ENCODE data around the gene NUCKS1. TPM values are rescaled to one million over a fixed set of nuclear protein-coding genes. Genes with fewer than 3 reads are reported as not detected.

Gene NUCKS1
- total RNA-seq, 1 donor from 2014 or later: 152 TPM

- H3K27ac ChIP-seq (ENCODE audit: low read depth, low read length): no peak overlapping the region
- H3K4me1 ChIP-seq (ENCODE audit: control insufficient read depth in 3 of 3, insufficient read depth in 3 of 3, low read length in 3 of 3): no peaks in the 10 kb centered on the region
- no peaks in the 10 kb centered on the region for H3K27me3 ChIP-seq (ENCODE audit: control insufficient read depth in 3 of 3, insufficient read depth in 3 of 3, low read length in 3 of 3)
- H3K4me3 ChIP-seq (ENCODE audit: low read length in 3 of 3): no peak overlapping the region
- no peaks in the 10 kb centered on the region for H3K9me3 ChIP-seq (ENCODE audit: control insufficient read depth in 3 of 3, low read length in 3 of 3)
- no peak overlapping the region for H3K9ac ChIP-seq (ENCODE audit: low read depth in 1 of 3, low read length in 3 of 3)
- peaks cover 0 to 5% (median 0%) of the 10 kb centered on the region in 3 donors for H3K36me3 ChIP-seq (ENCODE audit: control insufficient read depth in 3 of 3, insufficient read depth in 3 of 3, low read length in 3 of 3)
These were observed 46.9 kb downstream of the NUCKS1 start for GRCh38 chr1:205703072-205703471.

- no peaks in the 10 kb centered on the region for H3K4me1 ChIP-seq (ENCODE audit: control insufficient read depth in 3 of 3, insufficient read depth in 3 of 3, low read length in 3 of 3)
- H3K9ac ChIP-seq (ENCODE audit: low read depth in 1 of 3, low read length in 3 of 3): no peak overlapping the region
- H3K9me3 ChIP-seq (ENCODE audit: control insufficient read depth in 3 of 3, low read length in 3 of 3): no peaks in the 10 kb centered on the region
- no peak overlapping the region for H3K4me3 ChIP-seq (ENCODE audit: low read length in 3 of 3)
- H3K36me3 ChIP-seq (ENCODE audit: control insufficient read depth in 3 of 3, insufficient read depth in 3 of 3, low read length in 3 of 3): peaks cover 0 to 5% (median 0%) of the 10 kb centered on the region in 3 donors
- H3K27ac ChIP-seq (ENCODE audit: low read depth, low read length): no peak overlapping the region
- H3K27me3 ChIP-seq (ENCODE audit: control insufficient read depth in 3 of 3, insufficient read depth in 3 of 3, low read length in 3 of 3): peaks cover 0 to 3% (median 0%) of the 10 kb centered on the region in 3 donors
These were observed 48.1 kb downstream of the NUCKS1 start for GRCh38 chr1:205701891-205702290.

GRCh38 chr1:205701420-205701819 is 48.6 kb downstream of the NUCKS1 start:
- H3K4me3 ChIP-seq (ENCODE audit: low read length in 3 of 3): no peak overlapping the region
- peaks cover 0 to 3% (median under 1%) of the 10 kb centered on the region in 3 donors for H3K27me3 ChIP-seq (ENCODE audit: control insufficient read depth in 3 of 3, insufficient read depth in 3 of 3, low read length in 3 of 3)
- H3K4me1 ChIP-seq (ENCODE audit: control insufficient read depth in 3 of 3, insufficient read depth in 3 of 3, low read length in 3 of 3): no peaks in the 10 kb centered on the region
- no peak overlapping the region for H3K27ac ChIP-seq (ENCODE audit: low read depth, low read length)
- H3K9ac ChIP-seq (ENCODE audit: low read depth in 1 of 3, low read length in 3 of 3): no peak overlapping the region
- H3K9me3 ChIP-seq (ENCODE audit: control insufficient read depth in 3 of 3, low read length in 3 of 3): no peaks in the 10 kb centered on the region
- H3K36me3 ChIP-seq (ENCODE audit: control insufficient read depth in 3 of 3, insufficient read depth in 3 of 3, low read length in 3 of 3): peaks cover 0 to 5% (median 0%) of the 10 kb centered on the region in 3 donors

GRCh38 chr1:205700865-205701401 is 49.0 kb downstream of the NUCKS1 start:
- H3K4me3 ChIP-seq (ENCODE audit: low read length in 3 of 3): no peak overlapping the region

GRCh38 chr1:205699416-205699815 is 50.6 kb downstream of the NUCKS1 start:
- H3K4me1 ChIP-seq (ENCODE audit: control insufficient read depth in 3 of 3, insufficient read depth in 3 of 3, low read length in 3 of 3): no peaks in the 10 kb centered on the region
- H3K36me3 ChIP-seq (ENCODE audit: control insufficient read depth in 3 of 3, insufficient read depth in 3 of 3, low read length in 3 of 3): peaks cover 0 to 5% (median 0%) of the 10 kb centered on the region in 3 donors
- H3K27ac ChIP-seq (ENCODE audit: low read depth, low read length): no peak overlapping the region
- H3K27me3 ChIP-seq (ENCODE audit: control insufficient read depth in 3 of 3, insufficient read depth in 3 of 3, low read length in 3 of 3): peaks cover 0 to 3% (median 2%) of the 10 kb centered on the region in 3 donors
- H3K9me3 ChIP-seq (ENCODE audit: control insufficient read depth in 3 of 3, low read length in 3 of 3): no peaks in the 10 kb centered on the region
- H3K4me3 ChIP-seq (ENCODE audit: low read length in 3 of 3): no peak overlapping the region
- H3K9ac ChIP-seq (ENCODE audit: low read depth in 1 of 3, low read length in 3 of 3): no peak overlapping the region

More at GRCh38 chr1:205700865-205701401, 49.0 kb downstream of the NUCKS1 start:
- Histone ChIP-seq H3K4me1 (ENCODE audit: control insufficient read depth in 3 of 3, insufficient read depth in 3 of 3, low read length in 3 of 3) (no peaks in the 10 kb centered on the region), H3K9ac (ENCODE audit: low read depth in 1 of 3, low read length in 3 of 3) (no peak overlapping the region), H3K36me3 (ENCODE audit: control insufficient read depth in 3 of 3, insufficient read depth in 3 of 3, low read length in 3 of 3) (peaks cover 0 to 5% (median 0%) of the 10 kb centered on the region in 3 donors), H3K9me3 (ENCODE audit: control insufficient read depth in 3 of 3, low read length in 3 of 3) (no peaks in the 10 kb centered on the region), H3K27ac (ENCODE audit: low read depth, low read length) (no peak overlapping the region), H3K27me3 (ENCODE audit: control insufficient read depth in 3 of 3, insufficient read depth in 3 of 3, low read length in 3 of 3) (peaks cover 0 to 3% (median 2%) of the 10 kb centered on the region in 3 donors)

GRCh38 chr1:205698921-205699320 is 51.1 kb downstream of the NUCKS1 start:
- Histone ChIP-seq H3K27ac (ENCODE audit: low read depth, low read length) (no peak overlapping the region), H3K27me3 (ENCODE audit: control insufficient read depth in 3 of 3, insufficient read depth in 3 of 3, low read length in 3 of 3) (peaks cover 0 to 3% (median 2%) of the 10 kb centered on the region in 3 donors), H3K9ac (ENCODE audit: low read depth in 1 of 3, low read length in 3 of 3) (no peak overlapping the region), H3K9me3 (ENCODE audit: control insufficient read depth in 3 of 3, low read length in 3 of 3) (no peaks in the 10 kb centered on the region), H3K36me3 (ENCODE audit: control insufficient read depth in 3 of 3, insufficient read depth in 3 of 3, low read length in 3 of 3) (peaks cover 0 to 5% (median 0%) of the 10 kb centered on the region in 3 donors), H3K4me1 (ENCODE audit: control insufficient read depth in 3 of 3, insufficient read depth in 3 of 3, low read length in 3 of 3) (no peaks in the 10 kb centered on the region), H3K4me3 (ENCODE audit: low read length in 3 of 3) (no peak overlapping the region)

GRCh38 chr1:205693421-205693991 is 56.5 kb downstream of the NUCKS1 start:
- Histone ChIP-seq H3K9me3 (ENCODE audit: control insufficient read depth in 3 of 3, low read length in 3 of 3) (no peaks in the 10 kb centered on the region), H3K9ac (ENCODE audit: low read depth in 1 of 3, low read length in 3 of 3) (no peak overlapping the region), H3K36me3 (ENCODE audit: control insufficient read depth in 3 of 3, insufficient read depth in 3 of 3, low read length in 3 of 3) (no peaks in the 10 kb centered on the region), H3K27me3 (ENCODE audit: control insufficient read depth in 3 of 3, insufficient read depth in 3 of 3, low read length in 3 of 3) (peaks cover 0 to 3% (median 2%) of the 10 kb centered on the region in 3 donors), H3K27ac (ENCODE audit: low read depth, low read length) (no peak overlapping the region), H3K4me1 (ENCODE audit: control insufficient read depth in 3 of 3, insufficient read depth in 3 of 3, low read length in 3 of 3) (no peaks in the 10 kb centered on the region), H3K4me3 (ENCODE audit: low read length in 3 of 3) (no peak overlapping the region)

- no peaks in the 10 kb centered on the region for H3K36me3 ChIP-seq (ENCODE audit: control insufficient read depth in 3 of 3, insufficient read depth in 3 of 3, low read length in 3 of 3)
- no peak overlapping the region for H3K9ac ChIP-seq (ENCODE audit: low read depth in 1 of 3, low read length in 3 of 3)
- H3K27ac ChIP-seq (ENCODE audit: low read depth, low read length): no peak overlapping the region
- peaks cover 0 to 2% (median 2%) of the 10 kb centered on the region in 3 donors for H3K27me3 ChIP-seq (ENCODE audit: control insufficient read depth in 3 of 3, insufficient read depth in 3 of 3, low read length in 3 of 3)
- H3K4me1 ChIP-seq (ENCODE audit: control insufficient read depth in 3 of 3, insufficient read depth in 3 of 3, low read length in 3 of 3): no peaks in the 10 kb centered on the region
- H3K9me3 ChIP-seq (ENCODE audit: control insufficient read depth in 3 of 3, low read length in 3 of 3): no peaks in the 10 kb centered on the region
- H3K4me3 ChIP-seq (ENCODE audit: low read length in 3 of 3): no peak overlapping the region
These were observed 57.6 kb downstream of the NUCKS1 start for GRCh38 chr1:205692423-205692822.

GRCh38 chr1:205690122-205690756 is 59.7 kb downstream of the NUCKS1 start:
- H3K36me3 ChIP-seq (ENCODE audit: control insufficient read depth in 3 of 3, insufficient read depth in 3 of 3, low read length in 3 of 3): no peaks in the 10 kb centered on the region
- H3K9me3 ChIP-seq (ENCODE audit: control insufficient read depth in 3 of 3, low read length in 3 of 3): no peaks in the 10 kb centered on the region
- H3K4me1 ChIP-seq (ENCODE audit: control insufficient read depth in 3 of 3, insufficient read depth in 3 of 3, low read length in 3 of 3): no peaks in the 10 kb centered on the region
- H3K27ac ChIP-seq (ENCODE audit: low read depth, low read length): no peak overlapping the region
- H3K27me3 ChIP-seq (ENCODE audit: control insufficient read depth in 3 of 3, insufficient read depth in 3 of 3, low read length in 3 of 3): no peaks in the 10 kb centered on the region
- H3K9ac ChIP-seq (ENCODE audit: low read depth in 1 of 3, low read length in 3 of 3): no peak overlapping the region
- no peak overlapping the region for H3K4me3 ChIP-seq (ENCODE audit: low read length in 3 of 3)

- H3K36me3 ChIP-seq (ENCODE audit: control insufficient read depth in 3 of 3, insufficient read depth in 3 of 3, low read length in 3 of 3): no peaks in the 10 kb centered on the region
- no peaks in the 10 kb centered on the region for H3K9me3 ChIP-seq (ENCODE audit: control insufficient read depth in 3 of 3, low read length in 3 of 3)
- no peaks in the 10 kb centered on the region for H3K4me1 ChIP-seq (ENCODE audit: control insufficient read depth in 3 of 3, insufficient read depth in 3 of 3, low read length in 3 of 3)
- H3K9ac ChIP-seq (ENCODE audit: low read depth in 1 of 3, low read length in 3 of 3): no peak overlapping the region
- H3K4me3 ChIP-seq (ENCODE audit: low read length in 3 of 3): no peak overlapping the region
- H3K27me3 ChIP-seq (ENCODE audit: control insufficient read depth in 3 of 3, insufficient read depth in 3 of 3, low read length in 3 of 3): no peaks in the 10 kb centered on the region
- no peak overlapping the region for H3K27ac ChIP-seq (ENCODE audit: low read depth, low read length)
These were observed 60.5 kb downstream of the NUCKS1 start for GRCh38 chr1:205689479-205689878.

All from skeletal muscle tissue (tissue), 4 donors.